K562 (cell line): ENCODE results near the gene ICAM3. TPM values are rescaled to one million over a fixed set of nuclear protein-coding genes. Genes with fewer than 3 reads are reported as not detected.
A peak's percentile ranks its signal among the peaks of the same experiment; 100 is the strongest.

ENCODE experiments used
- CREB1 ChIP-seq, 2 experiments: sonication (generic) in 1 of 2; formaldehyde crosslinking in 1 of 2; IDR thresholded peaks; 2 replicates each; pipeline versions ENCODE4 v1.6.1 to v1.8.0; 2012 to 2022; ENCODE audit warnings: inconsistent platforms in 1 of 2, mild to moderate bottlenecking in 1 of 2, missing genetic modification reagents in 1 of 2, moderate library complexity in 1 of 2
- E2F6 ChIP-seq, 2 experiments: IDR thresholded peaks; 2 replicates each; pipeline ENCODE4 v1.6.1; 2011; ENCODE audit warnings: borderline replicate concordance in 1 of 2, control low read depth in 1 of 2, low read depth in 1 of 2, low read length in 1 of 2, mild to moderate bottlenecking in 1 of 2, mixed read lengths in 1 of 2, moderate library complexity in 1 of 2; ENCODE audit not compliant: insufficient read depth in 1 of 2, insufficient read length in 1 of 2, poor library complexity in 1 of 2, severe bottlenecking in 1 of 2; ENCODE audit errors: extremely low read depth in 1 of 2
- ESRRB ChIP-seq: fragments of 250-450 bp; sonication (Bioruptor Pico); IDR thresholded peaks from 2 replicates; pipeline ENCODE4 v1.5.0; 2020; ENCODE audit warnings: mild to moderate bottlenecking, moderate library complexity, borderline replicate concordance
- GABPB2 ChIP-seq: fragments of 250-450 bp; sonication (Bioruptor Pico); conservative IDR thresholded peaks from 2 replicates; pipeline ENCODE4 v1.5.1; 2021; ENCODE audit warnings: mild to moderate bottlenecking
- GATAD2B ChIP-seq: fragments of 450-650 bp; IDR thresholded peaks from 2 replicates; pipeline ENCODE4 v1.6.1; 2017; ENCODE audit warnings: mild to moderate bottlenecking, borderline replicate concordance
- HLTF ChIP-seq: fragments of 450-650 bp; IDR thresholded peaks from 2 replicates; pipeline ENCODE4 v1.6.1; 2016
- KDM1A ChIP-seq, 2 experiments: fragments of 450-650 bp; IDR thresholded peaks; 2 replicates each; pipeline ENCODE4 v1.6.1; 2016; ENCODE audit warnings: mild to moderate bottlenecking in 2 of 2
- RBM25 ChIP-seq: fragments of 200-400 bp; formaldehyde crosslinking; IDR thresholded peaks from 2 replicates; pipeline ENCODE4 v1.6.1; 2018; ENCODE audit warnings: low read length, low read depth, moderate library complexity; ENCODE audit not compliant: severe bottlenecking
- REST ChIP-seq, 2 experiments: fragments of 450-650 bp; formaldehyde crosslinking in 1 of 2; IDR thresholded peaks; 2 replicates each; pipeline versions ENCODE4 v1.4.0 to v1.6.1; 2014 to 2020; ENCODE audit warnings: mild to moderate bottlenecking in 2 of 2, borderline replicate concordance in 1 of 2, low read depth in 1 of 2
- RFX5 ChIP-seq: IDR thresholded peaks from 2 replicates; pipeline ENCODE4 v1.6.1; 2011; ENCODE audit warnings: low read depth, mild to moderate bottlenecking, improper control_type of control experiment, low read length
- RNF2 ChIP-seq: sonication (generic); IDR thresholded peaks from 2 replicates; pipeline ENCODE4 v1.6.1; 2016
- USF2 ChIP-seq: sonication (generic); formaldehyde crosslinking; IDR thresholded peaks from 2 replicates; pipeline ENCODE4 v1.5.0; 2020; ENCODE audit warnings: missing genetic modification reagents
- ZNF274 ChIP-seq: IDR thresholded peaks from 2 replicates; pipeline ENCODE4 v1.6.1; 2011; ENCODE audit warnings: low read depth, mild to moderate bottlenecking, low read length, moderate library complexity, borderline replicate concordance
- polyA plus RNA-seq, 8 experiments: library from polyadenylated mRNA; depleted of rRNA in 4 of 8; stranded (reverse) in 5 of 8; unstranded in 3 of 8; fragments of >200 nt; fragmentation: Nextera tagmentation in 2 of 8; fragmentation: Illumina TruSeq in 1 of 8; extraction: Ambion mirVana in 2 of 8; extraction: Trizol in 1 of 8; gene quantifications; 2 replicates each; pipeline versions ENCODE4 v1.2.1 to v1.2.3, GENCODE V29; 2011 to 2014; ENCODE audit warnings: inconsistent platforms in 1 of 8, missing spikeins in 1 of 8
- total RNA-seq, 7 experiments: library from RNA; depleted of rRNA in 6 of 7; stranded (reverse); fragments of >200 nt in 6 of 7; fragmentation: Illumina TruSeq in 2 of 7; extraction: Trizol in 2 of 7; gene quantifications; 2 replicates each; pipeline versions ENCODE4 v1.2.1 to v1.2.3, GENCODE V29; 2011 to 2021; ENCODE audit warnings: low replicate concordance in 1 of 7
- TF ChIP-seq, protein P1 (sequence below): fragments of 250-450 bp; sonication (Bioruptor Pico); IDR thresholded peaks from 2 replicates; pipeline ENCODE4 v1.5.0; 2022; ENCODE audit warnings: mild to moderate bottlenecking

The ICAM3 gene
- total and polyA plus RNA-seq, 9 of the 15 experiments (the other 6 are each of a cell fraction or from before 2014, with no cell fraction given), result 6.5 to 39.5 (median 24.2) TPM

GRCh38 chr19:10380313-10381102 is 41.1 kb upstream of the ICAM3 start, which contains the start of gene TYK2 (continued):
- TF ChIP-seq USF2 (CRISPR knock-in tag) (no peak), KDM1A (IDR thresholded peaks at IDR 0.05) (0 out of 4 replicates have a peak, but pooled peaks of 1 of the 2 experiments have one; percentile 3), ESRRB (CRISPR knock-in tag) (no peak), GATAD2B (no peak), GABPB2 (no peak), RNF2 (peak; percentile 43; the same call in 1 of the 2 replicates), CREB1 (IDR thresholded peaks at IDR 0.05) (peak; percentile 93), CREB1 (CRISPR knock-in tag; IDR thresholded peaks at IDR 0.05) (peak; percentile 97), E2F6 (IDR thresholded peaks at IDR 0.05; ENCODE audit: borderline replicate concordance in 1 of 2, extremely low read depth in 1 of 2, insufficient read depth in 1 of 2, insufficient read length in 1 of 2, low read depth in 1 of 2, low read length in 1 of 2, poor library complexity in 1 of 2, severe bottlenecking in 1 of 2) (peak; percentile 93 to 98), HLTF (0 out of 2 replicates have a peak, but pooled peaks have one; percentile 48), REST (IDR thresholded peaks at IDR 0.05; ENCODE audit: borderline replicate concordance) (no peak), REST (CRISPR knock-in tag; IDR thresholded peaks at IDR 0.05; ENCODE audit: low read depth) (peak; percentile 44; the same call in 1 of the 2 replicates), RBM25 (peak; percentile 89), RFX5 (peak; percentile 86), ZNF274 (no peak)
- TF ChIP-seq, protein P1, sequence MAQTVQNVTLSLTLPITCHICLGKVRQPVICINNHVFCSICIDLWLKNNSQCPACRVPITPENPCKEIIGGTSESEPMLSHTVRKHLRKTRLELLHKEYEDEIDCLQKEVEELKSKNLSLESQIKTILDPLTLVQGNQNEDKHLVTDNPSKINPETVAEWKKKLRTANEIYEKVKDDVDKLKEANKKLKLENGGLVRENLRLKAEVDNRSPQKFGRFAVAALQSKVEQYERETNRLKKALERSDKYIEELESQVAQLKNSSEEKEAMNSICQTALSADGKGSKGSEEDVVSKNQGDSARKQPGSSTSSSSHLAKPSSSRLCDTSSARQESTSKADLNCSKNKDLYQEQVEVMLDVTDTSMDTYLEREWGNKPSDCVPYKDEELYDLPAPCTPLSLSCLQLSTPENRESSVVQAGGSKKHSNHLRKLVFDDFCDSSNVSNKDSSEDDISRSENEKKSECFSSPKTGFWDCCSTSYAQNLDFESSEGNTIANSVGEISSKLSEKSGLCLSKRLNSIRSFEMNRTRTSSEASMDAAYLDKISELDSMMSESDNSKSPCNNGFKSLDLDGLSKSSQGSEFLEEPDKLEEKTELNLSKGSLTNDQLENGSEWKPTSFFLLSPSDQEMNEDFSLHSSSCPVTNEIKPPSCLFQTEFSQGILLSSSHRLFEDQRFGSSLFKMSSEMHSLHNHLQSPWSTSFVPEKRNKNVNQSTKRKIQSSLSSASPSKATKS (CRISPR knock-in tag), result no peak
